C4-2B (cell line): ENCODE measurements around the gene CRYBA2.

Experiments used
- H3K27ac ChIP-seq: fragments of 450-650 bp; 2 replicates; pipeline ENCODE4 v1.5.1; 2017
- CTCF ChIP-seq: fragments of 450-650 bp; conservative IDR thresholded peaks from 2 replicates; pipeline ENCODE4 v1.5.1; 2017; ENCODE audit warnings: mild to moderate bottlenecking
- ZFX ChIP-seq: fragments of 450-650 bp; IDR thresholded peaks from 2 replicates; pipeline ENCODE4 v1.6.1; 2017

Gene CRYBA2

DNA sequence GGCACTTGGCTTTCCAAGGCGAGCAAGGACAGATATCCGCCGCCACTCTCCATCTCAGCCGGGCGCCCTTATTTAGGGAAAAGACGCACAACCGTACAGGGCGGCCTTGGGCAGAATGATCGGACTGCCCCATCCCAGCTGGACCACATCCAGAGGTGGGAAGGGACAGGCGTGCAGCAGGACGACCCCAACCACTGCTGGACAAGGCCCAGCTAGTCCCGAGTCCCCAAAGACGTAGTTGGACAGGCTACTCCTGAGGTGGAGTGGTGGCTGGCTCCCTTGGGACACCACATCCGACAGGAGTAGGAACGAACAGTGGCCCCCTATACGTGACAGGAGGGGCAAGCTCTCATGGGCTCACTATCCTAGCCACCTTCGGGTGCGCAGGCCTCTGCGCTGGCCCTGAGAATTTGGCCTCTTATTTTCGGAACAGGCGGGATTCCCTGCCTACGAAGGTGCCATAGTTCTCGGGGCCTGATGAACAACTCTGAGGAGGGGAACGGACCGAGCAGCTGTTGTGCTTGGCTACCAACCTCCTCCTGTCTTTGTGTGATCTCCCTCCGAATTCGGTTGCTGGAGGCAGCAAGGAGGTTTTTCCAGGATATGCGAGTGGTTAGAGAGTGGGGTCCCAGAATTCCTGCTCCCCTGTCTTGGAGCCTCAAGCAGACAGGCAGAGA lies 10.5 kb downstream of the CRYBA2 start:
- H3K27ac ChIP-seq, result no peak overlapping the region
- no peak for TF ChIP-seq CTCF
- no peak for TF ChIP-seq ZFX

DNA sequence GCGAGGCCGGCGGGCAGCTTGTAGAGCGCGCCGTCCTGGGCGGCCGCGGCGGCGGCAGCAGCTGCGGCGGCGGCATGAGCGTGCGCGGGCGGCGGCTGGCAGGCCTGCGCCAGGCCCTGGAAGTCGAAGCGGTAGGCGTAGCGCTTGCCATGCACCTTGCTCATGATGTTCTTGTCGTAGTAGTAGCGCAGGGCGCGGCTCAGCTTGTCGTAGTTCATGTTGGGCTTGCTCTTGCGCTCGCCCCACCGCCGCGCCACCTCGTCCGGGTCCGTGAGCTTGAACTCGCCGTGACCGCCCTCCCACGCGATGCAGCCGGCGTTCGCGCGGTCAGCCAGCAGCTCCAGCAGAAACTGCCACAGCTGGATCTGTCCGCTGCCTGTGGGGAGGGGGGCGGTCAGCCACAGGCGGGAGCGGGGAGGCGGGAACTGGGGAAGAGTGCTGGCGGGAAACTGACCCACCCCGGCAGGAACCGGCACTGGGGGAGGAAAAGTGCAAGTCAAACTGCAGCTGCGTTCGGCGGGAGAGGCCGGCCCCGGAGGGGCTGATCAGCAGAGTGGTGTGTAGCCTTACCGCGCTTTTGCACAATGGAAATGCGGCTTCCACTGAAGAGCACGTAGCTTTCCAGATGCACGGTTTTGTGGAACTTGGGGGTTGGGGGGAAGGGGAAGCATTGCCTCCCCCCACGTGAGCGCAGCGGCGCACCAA lies 11.2 kb downstream of the CRYBA2 start:
- TF ChIP-seq ZFX (no peak), CTCF (no peak)
- no peak overlapping the region for H3K27ac ChIP-seq

DNA sequence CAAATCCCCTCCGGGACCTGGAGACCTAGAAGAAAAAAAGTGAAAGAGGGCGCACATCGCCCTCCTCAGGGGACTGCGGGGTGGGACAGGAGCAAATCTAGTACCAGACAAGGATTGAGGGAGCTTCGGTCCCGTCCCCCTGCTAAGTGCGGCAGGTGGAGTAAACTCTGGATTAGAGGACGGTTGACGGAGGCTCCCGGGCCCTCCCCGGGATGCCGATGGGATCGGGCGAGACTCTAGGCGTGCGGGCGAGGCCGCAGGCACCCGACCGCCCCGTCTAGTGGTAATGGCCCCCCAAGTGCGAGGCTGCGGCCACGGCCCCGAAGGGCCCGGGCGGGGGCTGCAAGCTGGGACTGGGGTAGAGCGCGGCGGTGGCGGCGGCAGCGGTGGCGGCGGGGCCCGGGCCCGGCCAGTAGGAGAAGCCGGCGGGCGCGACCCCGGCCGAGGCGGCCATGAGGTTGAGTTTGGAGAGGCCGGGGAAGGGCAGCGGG lies 11.8 kb downstream of the CRYBA2 start:
- no peak for TF ChIP-seq ZFX
- no peak for TF ChIP-seq CTCF
- no peak overlapping the region for H3K27ac ChIP-seq

GRCh38 chr2:218980735-218981389 lies 12.4 kb downstream of the CRYBA2 start:
- TF ChIP-seq CTCF (no peak), ZFX (no peak)
- no peak overlapping the region for H3K27ac ChIP-seq

DNA sequence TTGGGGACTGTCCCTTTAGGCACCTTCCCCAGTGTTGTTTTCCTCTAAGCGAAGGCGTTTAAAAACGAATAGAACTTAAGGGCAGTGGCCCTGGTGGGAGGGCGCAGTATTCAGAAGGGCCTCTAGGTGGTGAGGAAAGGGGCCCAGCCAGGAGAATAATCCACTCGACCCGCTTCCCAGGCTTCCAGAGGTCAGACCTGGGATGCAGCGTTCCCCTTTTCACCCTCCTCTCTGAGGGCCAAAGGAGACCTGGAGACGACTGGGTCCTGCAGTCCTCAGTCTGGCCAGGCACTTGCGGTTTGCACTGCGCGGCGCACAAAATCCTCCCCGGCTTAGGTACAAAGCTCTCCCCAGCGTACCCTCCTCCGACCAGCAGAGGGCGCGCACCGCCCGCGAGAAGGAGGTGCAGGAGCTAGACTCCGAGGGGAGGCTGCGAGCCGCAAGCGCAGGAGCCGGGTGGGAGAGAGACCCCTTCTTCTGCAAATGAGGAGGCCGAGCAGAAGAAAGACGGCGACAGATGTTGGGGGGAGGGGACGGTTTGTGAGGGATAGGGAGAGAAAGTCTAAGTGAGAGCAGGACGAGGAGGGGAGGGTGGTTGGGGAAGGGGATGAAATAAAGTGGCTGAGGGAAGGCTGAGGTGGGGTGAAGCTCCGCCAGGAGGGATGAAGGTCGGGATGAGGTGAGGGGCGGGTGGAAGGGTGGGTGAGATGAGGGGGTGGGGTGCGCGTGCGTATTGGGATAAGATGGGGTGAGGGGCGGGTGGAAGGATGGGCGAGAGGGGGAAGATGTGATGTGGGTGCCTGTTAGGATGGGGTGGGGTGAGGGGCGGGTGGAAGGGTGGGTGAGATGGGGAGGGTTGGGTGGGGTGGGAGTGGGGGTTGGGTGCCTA lies 13.1 kb downstream of the CRYBA2 start:
- TF ChIP-seq ZFX (no peak), CTCF (peak; percentile 97)
- H3K27ac ChIP-seq, result no peak overlapping the region

DNA sequence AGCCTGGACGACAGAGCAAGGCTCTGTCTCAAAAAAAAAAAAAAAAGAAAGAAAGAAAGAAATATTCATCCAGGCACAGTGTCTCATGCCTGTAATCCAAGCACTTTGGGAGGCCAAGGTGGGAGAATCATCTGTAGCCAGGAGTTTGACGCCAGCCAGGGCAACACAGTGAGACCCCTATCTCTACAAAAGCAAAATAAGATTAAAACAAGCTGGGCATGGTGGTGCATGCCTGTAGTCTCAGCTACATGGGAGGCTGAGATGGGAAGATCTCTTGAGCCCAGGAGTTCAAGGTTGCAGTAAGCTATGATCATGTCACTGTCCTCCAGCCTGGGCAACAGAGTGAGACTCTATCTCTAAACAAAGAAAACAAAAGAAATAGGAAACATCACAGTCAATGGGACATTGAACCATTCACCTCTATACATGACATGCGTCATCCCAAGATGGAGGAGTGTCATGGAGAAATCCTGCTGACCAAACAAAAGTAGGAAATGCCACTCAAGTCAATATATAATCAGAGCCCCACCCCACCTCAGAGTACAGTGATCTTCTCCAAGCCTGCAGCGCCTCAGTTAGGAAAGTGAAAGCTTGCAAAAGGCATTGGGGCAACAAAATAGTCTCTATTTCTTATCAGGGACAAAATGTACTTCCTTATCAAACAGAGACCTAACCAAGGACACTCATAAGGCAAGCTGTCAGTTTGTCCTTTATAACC lies 18.0 kb downstream of the CRYBA2 start:
- H3K27ac ChIP-seq, result peak overlapping the region; percentile 61

More for the DNA sequence above, 18.0 kb downstream of the CRYBA2 start:
- TF ChIP-seq CTCF, result peak; percentile 16
- no peak for TF ChIP-seq ZFX
